GM21825 (cell line): ENCODE results near the gene LY6G5B.

Source experiments
- ATAC-seq: cut with Tn5 transposase; IDR thresholded peaks from one replicate; pipeline ENCODE4 v1.9.1; 2021; ENCODE audit warnings: mild to moderate bottlenecking, moderate library complexity; ENCODE audit not compliant: unreplicated experiment

The LY6G5B gene

GRCh38 chr6:31713991-31714684 lies 44.4 kb downstream of the LY6G5B start:
- no peak for ATAC-seq

GRCh38 chr6:31715022-31715958 lies 45.5 kb downstream of the LY6G5B start, which contains the start of gene LY6G6D:
LY6G6D (plus strand) TSS chr6:31715348; CDS start chr6:31715356, 8 bp downstream.
- no peak for ATAC-seq

DNA sequence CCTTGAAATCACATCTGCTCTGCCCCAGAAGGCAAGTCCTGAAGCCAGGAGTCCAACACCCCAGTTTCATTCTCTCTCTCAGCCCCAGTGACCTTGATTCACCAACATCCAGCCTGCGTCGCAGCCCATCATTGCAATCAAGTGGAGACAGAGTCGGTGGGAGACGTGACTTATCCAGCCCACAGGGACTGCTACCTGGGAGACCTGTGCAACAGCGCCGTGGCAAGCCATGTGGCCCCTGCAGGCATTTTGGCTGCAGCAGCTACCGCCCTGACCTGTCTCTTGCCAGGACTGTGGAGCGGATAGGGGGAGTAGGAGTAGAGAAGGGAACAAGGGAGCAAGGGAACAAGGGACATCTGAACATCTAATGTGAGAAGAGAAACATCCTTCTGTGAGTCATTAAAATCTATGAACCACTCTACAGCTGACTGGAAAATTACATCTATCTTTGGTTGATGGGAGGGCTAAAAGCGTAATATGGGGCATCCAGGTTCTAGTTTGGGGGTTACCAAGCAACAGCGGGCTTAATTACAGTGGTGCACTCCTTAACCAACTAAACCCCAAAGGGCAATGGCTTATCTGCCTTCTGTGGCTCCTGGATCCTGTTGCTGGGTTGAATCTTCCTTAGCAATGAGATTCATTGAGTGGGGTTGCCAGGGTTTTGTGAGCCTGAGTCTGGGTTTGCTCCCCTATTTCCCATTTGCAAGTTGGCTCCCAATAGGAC lies 47.9 kb downstream of the LY6G5B start:
- no peak for ATAC-seq

DNA sequence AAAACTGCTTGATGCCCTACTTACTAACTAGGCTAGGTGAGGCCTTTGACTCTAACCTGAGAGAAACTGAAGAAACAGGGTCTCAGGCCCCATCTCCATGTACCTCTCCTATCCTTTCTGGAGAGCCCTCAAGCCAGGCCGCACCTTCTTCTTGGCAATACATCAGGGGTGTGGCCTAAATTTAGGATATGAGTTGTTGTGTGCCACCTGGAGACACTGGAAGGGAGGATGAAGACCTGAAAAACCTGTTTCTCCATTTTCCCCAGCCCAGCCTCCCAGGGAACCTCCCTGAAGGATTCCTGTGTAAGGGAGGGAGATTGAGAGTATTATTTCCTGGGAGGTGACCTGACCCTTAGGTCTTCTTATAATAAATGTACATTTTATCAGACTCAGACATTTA lies 48.5 kb downstream of the LY6G5B start:
- ATAC-seq, result no peak

DNA sequence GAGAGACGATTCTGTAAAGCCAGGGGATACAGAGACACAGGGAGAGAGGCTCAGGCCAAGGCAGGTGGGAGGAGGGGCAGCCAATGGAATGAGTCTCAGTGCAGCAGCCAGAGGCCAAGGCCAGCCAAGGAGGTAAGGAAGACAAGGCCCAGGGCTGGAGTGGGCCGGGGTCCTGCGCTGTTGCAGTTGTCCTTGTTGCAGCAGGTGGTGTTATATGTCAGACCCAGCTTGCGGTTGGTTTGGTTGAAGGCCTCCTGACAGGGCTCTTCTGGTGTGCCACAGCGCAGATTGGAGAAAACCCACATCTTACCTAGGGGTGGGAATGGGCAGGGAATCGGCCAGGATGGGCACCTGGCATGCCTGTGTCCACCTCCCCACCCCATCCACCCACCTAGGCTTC lies 49.2 kb downstream of the LY6G5B start:
- ATAC-seq, result no peak

DNA sequence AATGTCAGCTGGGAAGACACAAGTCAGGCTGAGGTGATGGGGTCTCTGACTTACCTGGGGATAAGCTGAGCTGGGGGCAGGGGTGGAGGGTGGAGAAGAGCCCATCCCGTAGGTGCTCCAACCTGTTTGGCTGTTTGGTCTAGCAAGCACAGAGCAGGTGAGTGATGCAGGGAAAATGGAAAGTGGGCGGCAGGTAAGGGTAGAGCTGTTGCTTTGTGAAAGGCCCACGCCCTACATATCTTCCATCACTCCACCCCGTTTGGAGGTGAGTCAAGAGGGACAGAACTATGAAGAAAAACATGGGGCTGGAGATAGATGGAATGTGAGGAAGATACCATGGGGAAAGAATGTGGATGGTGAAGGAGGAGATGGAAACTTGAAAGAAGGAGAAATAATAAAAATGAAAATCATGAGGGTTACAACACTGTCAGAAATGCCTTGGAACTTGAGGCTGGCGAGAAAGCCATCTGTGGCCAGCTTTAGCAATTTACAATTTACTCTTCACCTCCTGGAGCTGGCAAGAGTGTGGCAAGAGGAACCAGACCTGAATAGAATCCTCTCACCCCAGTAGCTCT lies 50.5 kb downstream of the LY6G5B start:
- ATAC-seq, result no peak

DNA sequence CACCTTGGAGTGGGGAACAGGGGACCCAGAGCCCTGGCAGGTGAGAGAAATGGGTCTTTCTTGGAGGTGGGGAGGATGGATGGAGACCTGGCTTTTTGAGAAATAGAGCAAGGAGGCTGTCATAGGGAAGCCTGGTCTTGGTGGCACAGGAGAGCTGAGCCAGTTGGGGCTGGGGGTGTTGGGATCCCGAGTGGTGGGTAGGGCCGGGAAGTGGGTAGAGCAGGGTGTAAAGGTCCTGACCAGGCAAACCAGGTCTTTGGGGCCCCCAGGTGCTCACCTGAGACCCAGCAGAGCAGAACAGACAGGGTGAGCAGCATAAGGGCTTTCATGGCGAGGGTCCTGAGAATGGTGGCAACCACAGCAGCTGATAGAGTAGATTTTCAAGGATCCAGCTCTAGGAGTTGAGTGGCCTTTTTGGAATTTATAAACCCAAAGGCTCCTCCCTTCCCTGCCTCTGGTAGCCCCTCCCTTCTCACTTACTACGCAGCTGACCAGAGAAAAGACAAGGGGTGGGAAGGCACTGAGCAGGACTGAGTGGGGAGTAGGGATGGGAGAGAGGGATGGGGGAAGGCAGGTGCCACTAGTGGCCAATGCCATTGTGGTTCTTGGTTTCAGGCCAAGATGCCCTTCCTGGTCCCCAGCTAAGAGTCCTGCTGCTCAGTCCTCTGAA lies 51.7 kb downstream of the LY6G5B start, which contains the start of gene LY6G6C:
Gene LY6G6C, minus strand, starts transcription at position 396 of the 670 bp plus-strand sequence. Its CDS starts 67 bp downstream, at position 329.
- ATAC-seq, result no peak

- ATAC-seq, result no peak
Observed at GRCh38 chr6:31722173-31722572, 52.4 kb downstream of the LY6G5B start.
